PFSK-1 (cell line): ENCODE results near the gene ONECUT3.

Experiments used
- TAF1 ChIP-seq: IDR thresholded peaks from 2 replicates; pipeline ENCODE4 v1.6.1; 2012; ENCODE audit warnings: low read length, control low read depth, borderline replicate concordance; ENCODE audit not compliant: insufficient read depth
- TF ChIP-seq, protein P1 (sequence below), 2 experiments: IDR thresholded peaks; 2 replicates each; pipeline versions ENCODE4 v1.6.1 to v1.8.0; 2011 to 2012; ENCODE audit warnings: low read depth in 2 of 2, low read length in 2 of 2, control low read depth in 1 of 2, inconsistent platforms in 1 of 2, mild to moderate bottlenecking in 1 of 2, moderate library complexity in 1 of 2; ENCODE audit not compliant: insufficient read depth in 1 of 2

DNA sequence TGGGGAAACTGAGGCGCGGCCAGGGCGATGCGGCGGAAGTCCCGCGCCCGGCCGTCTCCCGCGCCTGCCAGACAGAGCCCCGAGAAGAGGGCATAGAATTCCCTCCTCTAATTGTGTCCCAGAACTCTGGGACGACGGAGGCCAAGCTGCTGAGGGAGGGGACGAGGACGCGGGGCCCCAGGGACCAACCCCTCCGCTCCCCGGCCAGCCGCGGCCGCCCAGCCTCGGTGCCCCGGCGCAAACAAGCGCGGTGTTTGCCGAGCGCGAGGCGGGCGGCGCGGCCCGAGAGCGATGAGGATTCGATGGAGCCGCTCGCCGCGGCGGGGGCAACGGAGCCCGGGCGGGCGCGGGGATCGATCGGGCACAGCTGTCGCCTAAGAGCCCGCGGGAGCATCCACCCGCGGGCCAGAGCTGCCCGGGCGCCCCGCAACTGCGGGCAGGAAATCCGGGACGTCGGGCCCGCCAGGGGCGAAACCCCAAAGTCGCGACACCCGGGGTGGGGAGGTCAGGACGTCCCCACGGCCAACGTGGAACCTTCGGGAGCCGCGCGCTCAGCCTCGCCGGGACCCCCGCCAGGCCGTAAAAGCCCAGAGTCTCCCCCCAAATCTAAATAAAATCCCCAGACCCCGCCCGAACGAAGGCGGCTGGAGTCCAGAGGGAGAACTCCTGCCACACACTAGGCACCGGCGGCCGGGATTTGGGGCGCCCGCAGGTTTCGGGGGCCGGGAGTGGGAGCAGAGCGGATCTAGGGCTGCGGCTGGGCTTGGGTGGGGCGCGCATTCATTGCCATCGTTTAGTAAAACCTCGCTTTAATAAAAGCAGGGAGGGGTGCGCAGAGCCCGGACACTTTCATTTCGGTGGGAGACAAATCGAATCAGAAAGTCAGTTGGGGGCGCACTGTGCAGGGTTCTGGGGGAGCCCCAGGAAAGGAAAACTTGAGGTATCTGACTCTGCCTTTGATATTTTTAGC is 3.6 kb upstream of the ONECUT3 start:
- TF ChIP-seq, protein P1, sequence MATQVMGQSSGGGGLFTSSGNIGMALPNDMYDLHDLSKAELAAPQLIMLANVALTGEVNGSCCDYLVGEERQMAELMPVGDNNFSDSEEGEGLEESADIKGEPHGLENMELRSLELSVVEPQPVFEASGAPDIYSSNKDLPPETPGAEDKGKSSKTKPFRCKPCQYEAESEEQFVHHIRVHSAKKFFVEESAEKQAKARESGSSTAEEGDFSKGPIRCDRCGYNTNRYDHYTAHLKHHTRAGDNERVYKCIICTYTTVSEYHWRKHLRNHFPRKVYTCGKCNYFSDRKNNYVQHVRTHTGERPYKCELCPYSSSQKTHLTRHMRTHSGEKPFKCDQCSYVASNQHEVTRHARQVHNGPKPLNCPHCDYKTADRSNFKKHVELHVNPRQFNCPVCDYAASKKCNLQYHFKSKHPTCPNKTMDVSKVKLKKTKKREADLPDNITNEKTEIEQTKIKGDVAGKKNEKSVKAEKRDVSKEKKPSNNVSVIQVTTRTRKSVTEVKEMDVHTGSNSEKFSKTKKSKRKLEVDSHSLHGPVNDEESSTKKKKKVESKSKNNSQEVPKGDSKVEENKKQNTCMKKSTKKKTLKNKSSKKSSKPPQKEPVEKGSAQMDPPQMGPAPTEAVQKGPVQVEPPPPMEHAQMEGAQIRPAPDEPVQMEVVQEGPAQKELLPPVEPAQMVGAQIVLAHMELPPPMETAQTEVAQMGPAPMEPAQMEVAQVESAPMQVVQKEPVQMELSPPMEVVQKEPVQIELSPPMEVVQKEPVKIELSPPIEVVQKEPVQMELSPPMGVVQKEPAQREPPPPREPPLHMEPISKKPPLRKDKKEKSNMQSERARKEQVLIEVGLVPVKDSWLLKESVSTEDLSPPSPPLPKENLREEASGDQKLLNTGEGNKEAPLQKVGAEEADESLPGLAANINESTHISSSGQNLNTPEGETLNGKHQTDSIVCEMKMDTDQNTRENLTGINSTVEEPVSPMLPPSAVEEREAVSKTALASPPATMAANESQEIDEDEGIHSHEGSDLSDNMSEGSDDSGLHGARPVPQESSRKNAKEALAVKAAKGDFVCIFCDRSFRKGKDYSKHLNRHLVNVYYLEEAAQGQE (IDR thresholded peaks at IDR 0.05; ENCODE audit: insufficient read depth in 1 of 2, low read depth in 2 of 2, low read length in 2 of 2), result no peak
- no peak for TF ChIP-seq TAF1
